Nucleus accumbens (tissue), 56 donors: ENCODE measurements around the gene PAX4.
"Not testable (repeated sequence)": the region's sequence is repeated elsewhere in the genome, so short reads cannot be mapped to it uniquely, and the experiment has no call there.

ENCODE experiments used
- DNase-seq, 56 donors: peaks; one replicate each; lab custom pipeline; 2025; lab: John Stamatoyannopoulos, UW

PAX4 gene

GRCh38 chr7:127588019-127588696 is 29.8 kb downstream of the PAX4 start, which contains the start of gene ARF5:
ARF5 (plus strand) TSS chr7:127588411; CDS start chr7:127588499, 88 bp downstream.
- DNase-seq, result peak in 55 of 56 donors; percentile 18 to 92 (median 83)

GRCh38 chr7:127587663-127588018 is 30.3 kb downstream of the PAX4 start:
- DNase-seq, result peak in 5 of 56 donors; percentile 20 to 48 (median 40)

GRCh38 chr7:127586346-127586745 is 31.6 kb downstream of the PAX4 start:
- DNase-seq, result no peak

- DNase-seq, result peak; percentile 21 to 94 (median 88)
Observed at GRCh38 chr7:127585044-127585953, 32.6 kb downstream of the PAX4 start, which contains the start of gene GCC1. GCC1 (minus strand) TSS chr7:127585596; CDS start chr7:127585182, 414 bp downstream.

GRCh38 chr7:127584648-127585043 is 33.3 kb downstream of the PAX4 start:
- no peak for DNase-seq

- peak in 25 of 56 donors; percentile 5 to 61 (median 18) for DNase-seq
Observed at GRCh38 chr7:127582361-127582760, 35.6 kb downstream of the PAX4 start.

- no peak for DNase-seq
Observed at GRCh38 chr7:127581716-127582115, 36.2 kb downstream of the PAX4 start.

GRCh38 chr7:127580612-127581011 is 37.3 kb downstream of the PAX4 start:
- DNase-seq, result no peak

GRCh38 chr7:127578711-127579275 is 39.1 kb downstream of the PAX4 start:
- no peak for DNase-seq

- peak in 1 of 56 donors; percentile 10 for DNase-seq
Observed at GRCh38 chr7:127578036-127578684, 39.8 kb downstream of the PAX4 start.

- DNase-seq, result no peak
Observed at GRCh38 chr7:127571741-127572505, 46.0 kb downstream of the PAX4 start.

- not testable (repeated sequence) for DNase-seq
Observed at GRCh38 chr7:127568034-127568433, 49.9 kb downstream of the PAX4 start.

- DNase-seq, result no peak
Observed at GRCh38 chr7:127566242-127566641, 51.7 kb downstream of the PAX4 start.
